HG03064 (cell line): ENCODE data around the gene SLC25A15.

ENCODE experiments used
- ATAC-seq: cut with Tn5 transposase; IDR thresholded peaks from one replicate; pipeline ENCODE4 v1.9.1; 2021; ENCODE audit warnings: low read depth; ENCODE audit not compliant: unreplicated experiment

SLC25A15 gene

GRCh38 chr13:40789275-40790153 lies at the start of gene SLC25A15:
Gene SLC25A15 (plus strand): TSS chr13:40789611. CDS start chr13:40793227, 3,616 bp downstream.
- ATAC-seq, result peak; percentile 80

- no peak for ATAC-seq
Observed at GRCh38 chr13:40749327-40749726, 40.1 kb upstream of the SLC25A15 start.

- no peak for ATAC-seq
Observed at GRCh38 chr13:40755082-40755700, 34.2 kb upstream of the SLC25A15 start.

DNA sequence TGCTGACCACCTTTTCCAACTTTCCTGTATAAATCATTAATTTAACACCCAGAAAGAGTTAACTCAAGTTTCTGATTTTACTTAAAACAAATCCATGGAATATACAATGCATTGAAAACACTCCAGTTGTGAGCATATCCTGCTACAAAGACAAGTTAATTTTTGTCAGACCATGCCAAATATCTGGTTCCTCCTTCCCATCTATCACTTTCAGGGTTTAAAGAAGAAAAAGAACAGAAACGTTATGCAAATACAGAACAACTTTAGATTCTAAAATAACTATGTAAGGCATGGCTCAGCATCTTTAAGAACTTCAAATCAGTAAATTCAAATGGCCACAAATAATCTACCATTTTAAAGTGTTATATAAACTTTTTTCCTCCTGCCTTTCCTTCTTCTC lies 33.4 kb upstream of the SLC25A15 start:
- ATAC-seq, result no peak

- ATAC-seq, result no peak
Observed at GRCh38 chr13:40758811-40759210, 30.6 kb upstream of the SLC25A15 start.

- ATAC-seq, result no peak
Observed at GRCh38 chr13:40762849-40763248, 26.6 kb upstream of the SLC25A15 start.

DNA sequence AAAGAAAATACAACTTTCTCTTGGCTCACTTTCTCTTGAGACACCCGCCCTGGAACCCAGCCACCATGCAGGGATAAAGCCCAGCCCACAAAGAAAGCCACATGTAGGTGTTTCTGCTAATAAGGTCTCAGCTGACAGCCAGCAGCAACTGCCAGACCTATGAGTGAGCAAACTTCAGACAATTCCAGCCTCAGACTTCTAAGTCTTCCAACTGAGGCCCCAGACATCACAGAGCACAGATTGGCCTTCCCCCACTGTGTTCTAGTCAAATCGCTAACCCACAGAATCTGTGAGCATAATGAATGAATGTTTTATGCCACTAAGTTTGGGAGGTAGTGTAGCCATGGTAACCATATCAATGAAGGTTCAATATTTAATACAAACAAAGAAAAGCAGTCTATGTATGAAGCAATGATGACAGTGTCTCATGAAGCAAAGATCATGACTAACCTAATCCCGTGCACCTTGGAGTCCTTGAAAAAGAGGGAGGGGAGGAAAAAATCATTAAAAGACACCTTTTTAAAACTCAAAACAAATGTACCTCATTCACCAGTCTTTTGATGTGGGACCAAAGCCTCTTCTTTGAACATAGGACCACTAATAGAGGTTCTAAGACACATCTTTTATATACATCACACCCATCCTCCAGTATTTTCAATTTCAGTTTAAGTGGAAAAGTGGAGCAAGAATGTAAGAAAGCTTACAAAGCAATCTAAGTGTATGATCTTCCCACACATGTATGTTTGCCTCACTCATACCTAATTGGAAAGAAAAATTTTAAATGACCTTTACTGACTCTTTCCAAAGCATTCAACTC lies 24.6 kb upstream of the SLC25A15 start:
- no peak for ATAC-seq

- no peak for ATAC-seq
Observed at GRCh38 chr13:40765602-40766001, 23.8 kb upstream of the SLC25A15 start.

- ATAC-seq, result no peak
Observed at GRCh38 chr13:40769970-40770369, 19.4 kb upstream of the SLC25A15 start.

GRCh38 chr13:40770609-40770933 lies 18.8 kb upstream of the SLC25A15 start:
- no peak for ATAC-seq

- peak; percentile 95 for ATAC-seq
Observed at GRCh38 chr13:40770934-40771618, 18.3 kb upstream of the SLC25A15 start, which contains the start of gene MRPS31. Gene MRPS31 (minus strand): TSS chr13:40771190. CDS start chr13:40771136, 54 bp downstream.

DNA sequence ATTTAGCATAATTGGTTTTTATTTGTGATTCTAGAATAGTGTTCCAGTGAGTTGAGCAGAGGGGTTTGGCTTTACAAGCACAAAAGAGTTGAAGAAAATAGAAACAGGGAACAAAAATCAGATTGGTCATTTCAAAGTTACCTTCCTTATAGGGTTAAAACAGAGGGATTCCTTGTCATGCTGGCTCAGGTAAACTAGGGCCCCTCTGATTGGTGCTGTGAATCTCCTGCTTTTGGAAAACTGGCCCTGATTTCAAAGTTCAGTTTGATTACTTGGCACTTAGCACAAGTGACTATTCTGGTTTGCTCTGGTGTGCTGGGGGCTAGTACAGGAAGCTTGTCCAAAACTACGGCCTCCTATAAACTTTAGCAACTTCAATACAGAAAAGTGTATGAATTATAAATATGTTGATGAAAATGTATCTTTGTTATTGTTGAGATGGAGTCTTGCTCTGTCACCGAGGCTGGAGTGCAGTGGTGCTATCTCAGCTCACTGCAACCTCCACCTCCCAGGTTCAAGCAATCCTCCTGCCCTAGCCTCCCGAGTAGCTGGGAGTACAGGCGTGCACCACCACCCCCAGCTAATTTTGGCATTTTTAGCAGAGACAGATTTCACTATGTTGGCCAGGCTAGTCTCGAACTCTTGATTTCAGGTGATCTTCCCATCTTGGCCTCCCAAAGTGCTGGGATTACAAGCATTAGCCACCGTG lies 16.5 kb upstream of the SLC25A15 start:
- no peak for ATAC-seq

DNA sequence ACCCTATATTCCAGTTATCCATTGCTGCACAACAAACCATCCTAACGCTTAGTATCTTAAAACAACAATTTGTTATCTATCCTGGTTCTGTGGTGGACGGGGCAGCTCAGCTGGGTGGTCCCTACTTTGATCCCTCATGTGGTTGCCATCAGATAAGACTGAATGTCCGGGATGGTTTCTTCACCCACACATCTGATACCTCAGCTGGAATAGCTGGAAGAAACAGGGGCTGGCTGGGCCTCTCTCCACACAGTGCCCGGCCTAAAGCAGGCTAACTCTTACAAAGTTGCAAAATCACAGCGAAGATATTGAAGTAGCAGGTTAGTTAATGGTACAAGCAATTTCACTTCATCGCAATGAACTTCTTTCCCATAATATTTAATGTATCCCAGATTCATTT lies 14.7 kb upstream of the SLC25A15 start:
- ATAC-seq, result no peak

DNA sequence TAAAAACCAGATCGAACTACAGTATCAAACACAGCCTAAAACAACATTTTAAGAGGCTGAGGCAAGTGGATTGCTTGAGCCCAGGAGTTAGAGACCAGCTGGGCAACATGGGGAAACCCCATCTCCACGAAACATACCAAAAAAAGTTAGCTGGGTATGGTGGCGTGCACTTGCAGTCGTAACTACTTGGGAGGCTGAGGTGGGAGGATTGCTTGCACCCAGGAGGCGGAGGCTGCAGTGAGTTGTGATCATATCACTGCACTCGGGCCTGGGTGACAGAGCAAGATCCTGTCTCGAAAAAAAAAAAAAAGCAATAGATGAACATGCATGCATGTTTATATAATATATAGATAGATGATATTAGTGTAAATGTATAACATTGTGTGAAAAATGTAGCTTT lies 13.2 kb upstream of the SLC25A15 start:
- no peak for ATAC-seq

- ATAC-seq, result peak; percentile 54
Observed at GRCh38 chr13:40776681-40777165, 12.7 kb upstream of the SLC25A15 start.

GRCh38 chr13:40777166-40777808 lies 12.1 kb upstream of the SLC25A15 start:
- peak; percentile 85 for ATAC-seq

DNA sequence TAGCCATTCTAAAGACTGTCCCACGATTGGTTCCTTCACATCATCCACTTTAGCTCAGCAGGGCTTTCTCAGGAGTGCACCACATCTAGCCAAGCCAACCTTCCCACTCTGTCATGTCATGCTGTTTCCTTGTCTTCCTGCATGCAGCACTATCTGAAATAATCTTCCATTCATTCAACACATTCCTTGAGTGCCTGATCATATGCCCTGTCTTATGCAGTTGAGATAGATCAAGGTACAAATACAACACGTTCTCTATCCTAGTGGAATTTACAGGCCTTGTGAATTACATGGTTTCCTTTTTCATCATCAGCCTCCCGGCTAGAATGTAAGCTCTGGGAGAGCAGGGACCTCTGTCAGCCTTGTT lies 11.6 kb upstream of the SLC25A15 start:
- ATAC-seq, result no peak

GRCh38 chr13:40779049-40779448 lies 10.4 kb upstream of the SLC25A15 start:
- no peak for ATAC-seq

DNA sequence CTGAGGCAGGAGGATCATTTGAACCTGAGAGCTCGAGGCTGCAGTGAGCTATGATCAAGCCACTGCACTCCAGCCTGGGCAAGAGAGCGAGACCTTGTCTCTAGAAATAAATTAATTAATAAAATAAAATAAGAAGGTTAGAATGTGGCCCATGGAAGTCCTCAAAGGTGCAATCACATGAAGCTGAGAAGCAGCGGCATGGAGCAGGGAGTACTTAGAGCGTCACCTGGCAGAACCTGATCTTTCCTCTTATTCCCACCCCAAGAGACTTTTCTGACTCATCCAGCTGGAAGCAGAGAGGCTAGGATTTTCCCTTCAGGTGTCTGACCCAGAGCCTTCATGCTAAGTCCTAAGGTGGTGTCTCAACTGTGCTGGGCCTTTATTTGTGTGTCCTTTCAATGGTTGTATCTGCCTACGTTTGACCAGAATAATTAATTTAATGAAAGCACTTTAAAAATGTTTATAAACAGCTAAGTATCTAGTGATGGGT lies 9.6 kb upstream of the SLC25A15 start:
- ATAC-seq, result no peak
